ENCODE results near the gene PPP1R14D. TPM values are rescaled to one million over a fixed set of nuclear protein-coding genes. Genes with fewer than 3 reads are reported as not detected.

The PPP1R14D gene
- total RNA-seq, 1 experiment from 2014 or later, result not detected

DNA sequence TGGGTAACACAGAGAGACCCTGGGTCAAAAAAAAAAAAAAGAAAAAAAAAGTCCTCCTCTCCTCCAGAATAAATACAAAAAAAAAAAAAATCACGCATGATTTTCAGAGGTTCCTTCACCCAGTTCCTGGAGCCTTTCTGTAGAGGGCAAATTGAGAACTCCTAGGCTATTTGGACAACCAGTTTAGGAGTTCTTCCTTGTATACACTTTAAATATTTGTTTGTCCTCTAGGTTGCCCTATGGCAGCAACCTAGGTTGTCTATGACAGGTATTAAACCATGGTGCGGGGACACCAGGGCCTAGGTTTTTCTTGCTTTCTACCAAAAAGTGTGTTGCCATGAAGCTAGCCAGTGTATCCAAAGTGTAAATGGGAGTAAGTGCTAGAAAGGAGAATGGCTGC, 25.4 kb downstream of the PPP1R14D start:
- Histone ChIP-seq H3T11ph (ENCODE audit: low read length) (no peak overlapping the region), H2AFZ (ENCODE audit: low read length) (no peak overlapping the region), H2BK20ac (ENCODE audit: low read depth, low read length, poor library complexity, severe bottlenecking) (no peak overlapping the region), H3K14ac (ENCODE audit: insufficient read depth, low read length) (no peak overlapping the region), H2BK120ac (ENCODE audit: low read depth, low read length, poor library complexity, severe bottlenecking) (no peak overlapping the region), H3K79me1 (ENCODE audit: insufficient read depth, low read depth, low read length, poor library complexity, severe bottlenecking) (no peaks in the 10 kb centered on the region), H2AK5ac (ENCODE audit: insufficient read length, low read length) (no peak overlapping the region), H3K4me2 (ENCODE audit: insufficient read depth, insufficient read length, low read length) (no peak overlapping the region), H4K91ac (ENCODE audit: insufficient read length, low read depth, low read length) (no peak overlapping the region), H3K27me3 (ENCODE audit: insufficient read depth, low read length) (no peaks in the 10 kb centered on the region), H4K8ac (replicated peaks; ENCODE audit: insufficient read length, low read depth, low read length) (no peak overlapping the region), H2BK15ac (ENCODE audit: low read depth, low read length) (no peak overlapping the region), H3K27ac (ENCODE audit: insufficient read length, low read depth, low read length) (no peak overlapping the region), H3K9ac (ENCODE audit: extremely low read depth, insufficient read length, low read length) (no peak overlapping the region), H4K20me1 (ENCODE audit: control insufficient read depth, insufficient read depth, insufficient read length) (no peaks in the 10 kb centered on the region), H4K5ac (ENCODE audit: insufficient read length, low read depth, low read length) (no peak overlapping the region), H3K56ac (ENCODE audit: insufficient read length, low read depth, low read length) (no peak overlapping the region), H3K79me2 (ENCODE audit: insufficient read depth, low read length) (no peaks in the 10 kb centered on the region), H3K23me2 (ENCODE audit: insufficient read length, low read depth, low read length, poor library complexity, severe bottlenecking) (peaks cover 4% of the 10 kb centered on the region), H3K9me3 (ENCODE audit: control insufficient read depth, low read depth, low read length) (no peaks in the 10 kb centered on the region), H3K23ac (ENCODE audit: insufficient read length, low read depth, low read length) (no peak overlapping the region), H3K18ac (ENCODE audit: insufficient read length, low read depth, low read length) (no peak overlapping the region), H2BK5ac (ENCODE audit: insufficient read length, low read length) (no peak overlapping the region), H2BK12ac (ENCODE audit: insufficient read length, low read depth, low read length) (no peak overlapping the region), H3K4me1 (ENCODE audit: insufficient read depth, low read length) (peaks cover 15% of the 10 kb centered on the region), H3K4ac (ENCODE audit: low read depth, low read length) (no peak overlapping the region)
- TF ChIP-seq, protein P1, sequence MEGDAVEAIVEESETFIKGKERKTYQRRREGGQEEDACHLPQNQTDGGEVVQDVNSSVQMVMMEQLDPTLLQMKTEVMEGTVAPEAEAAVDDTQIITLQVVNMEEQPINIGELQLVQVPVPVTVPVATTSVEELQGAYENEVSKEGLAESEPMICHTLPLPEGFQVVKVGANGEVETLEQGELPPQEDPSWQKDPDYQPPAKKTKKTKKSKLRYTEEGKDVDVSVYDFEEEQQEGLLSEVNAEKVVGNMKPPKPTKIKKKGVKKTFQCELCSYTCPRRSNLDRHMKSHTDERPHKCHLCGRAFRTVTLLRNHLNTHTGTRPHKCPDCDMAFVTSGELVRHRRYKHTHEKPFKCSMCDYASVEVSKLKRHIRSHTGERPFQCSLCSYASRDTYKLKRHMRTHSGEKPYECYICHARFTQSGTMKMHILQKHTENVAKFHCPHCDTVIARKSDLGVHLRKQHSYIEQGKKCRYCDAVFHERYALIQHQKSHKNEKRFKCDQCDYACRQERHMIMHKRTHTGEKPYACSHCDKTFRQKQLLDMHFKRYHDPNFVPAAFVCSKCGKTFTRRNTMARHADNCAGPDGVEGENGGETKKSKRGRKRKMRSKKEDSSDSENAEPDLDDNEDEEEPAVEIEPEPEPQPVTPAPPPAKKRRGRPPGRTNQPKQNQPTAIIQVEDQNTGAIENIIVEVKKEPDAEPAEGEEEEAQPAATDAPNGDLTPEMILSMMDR (conservative IDR thresholded peaks at IDR 0.05), result no peak
- Mint-ChIP-seq H3K4me3 (no peak overlapping the region), H3K27ac (no peak overlapping the region), H3K36me3 (ENCODE audit: insufficient read depth in 1 of 3, low read depth in 3 of 3) (peaks cover 4 to 10% (median 10%) of the 10 kb centered on the region in 3 experiments; a peak in 6 of 7 replicates), H3K9me3 (no peaks in the 10 kb centered on the region), H3K27me3 (ENCODE audit: low read depth) (no peaks in the 10 kb centered on the region), H3K4me1 (peaks cover 28 to 32% of the 10 kb centered on the region in 2 experiments)
- no peak for DNase-seq
- WGBS (ENCODE audit: extremely low coverage, insufficient read length, low lambda C conversion rate), result no CpG with 5 or more reads among the region's 2 CpGs

Measured in H9 (cell line).